Embryonic facial prominence (tissue), 1 donor: ENCODE data around the gene MS4A4A.

ENCODE experiments used
- DNase-seq: peaks from one replicate; pipeline ENCODE4 v3.0.0-alpha.2; 2016; ENCODE audit errors: extremely low spot score

MS4A4A gene

DNA sequence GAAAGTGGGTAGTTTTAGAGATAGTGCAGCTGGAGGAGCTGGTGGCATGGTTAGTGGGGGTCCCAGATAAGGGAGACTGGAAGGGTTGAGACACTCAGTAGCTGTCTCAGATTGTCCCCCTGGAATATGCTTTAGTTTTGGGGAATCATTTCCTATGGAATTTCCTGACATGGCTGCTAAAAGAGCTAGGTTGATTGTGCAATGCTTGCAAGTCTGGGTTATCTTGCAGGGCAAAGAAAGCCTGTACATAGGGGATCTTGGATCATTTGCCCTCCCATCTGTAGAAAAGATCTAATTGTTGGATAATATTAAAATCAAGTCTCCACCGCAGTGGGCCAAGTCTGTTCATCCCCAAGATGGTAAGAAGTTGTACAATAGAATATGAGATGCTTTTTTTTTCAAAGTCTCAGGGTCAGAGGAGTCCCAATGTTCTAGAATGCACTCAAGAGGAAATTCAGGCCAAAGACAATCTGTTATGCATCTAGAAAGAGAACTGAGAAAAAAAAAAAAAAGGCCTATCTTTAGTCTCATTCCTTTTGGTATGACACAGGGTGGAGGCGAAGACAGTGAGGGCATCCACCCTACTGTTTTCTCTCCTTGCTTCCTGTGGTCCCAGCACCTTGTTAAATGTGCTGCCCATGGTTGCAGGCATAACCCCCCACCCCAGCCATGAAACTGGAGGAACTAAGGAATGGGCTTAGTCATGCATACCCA, 66.8 kb downstream of the MS4A4A start:
- DNase-seq, result no peak

DNA sequence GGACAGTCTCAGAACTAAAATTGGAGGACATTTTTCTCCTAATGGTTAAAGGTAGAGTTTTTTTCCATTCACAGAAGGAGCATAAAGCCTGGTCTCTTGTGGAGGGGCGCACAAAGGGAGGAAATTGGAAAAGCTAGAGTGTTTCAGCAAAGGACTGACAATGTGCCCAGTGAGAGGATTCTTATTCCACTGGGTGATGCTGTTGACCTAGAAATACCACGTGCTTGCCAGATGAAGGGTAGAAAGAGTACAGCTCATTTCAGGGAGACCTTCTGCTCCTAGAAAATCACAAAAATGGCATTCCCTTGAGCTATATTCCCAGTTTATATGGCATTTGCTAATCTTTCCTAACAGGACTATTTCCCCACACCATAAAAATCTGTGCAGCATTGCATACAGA, 67.7 kb downstream of the MS4A4A start:
- no peak for DNase-seq

DNA sequence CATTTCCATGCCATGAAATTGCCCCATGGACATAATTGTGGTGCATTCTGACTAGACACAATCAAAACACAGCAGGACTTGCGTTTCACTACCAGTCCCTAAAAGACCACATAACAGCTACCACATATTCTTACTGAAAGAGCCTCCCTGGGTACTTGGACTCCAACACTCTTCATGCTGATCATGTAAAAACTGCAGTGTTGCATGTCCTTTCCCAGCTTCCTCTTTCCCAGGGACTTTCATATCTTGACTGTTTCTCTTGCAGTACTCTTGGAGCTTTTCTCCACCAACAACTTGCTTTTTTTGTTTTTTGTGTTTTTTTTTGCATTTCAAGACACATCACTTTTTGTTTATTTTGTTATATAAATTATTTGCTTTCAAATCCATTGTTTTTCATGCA, 69.5 kb downstream of the MS4A4A start:
- no peak for DNase-seq

DNA sequence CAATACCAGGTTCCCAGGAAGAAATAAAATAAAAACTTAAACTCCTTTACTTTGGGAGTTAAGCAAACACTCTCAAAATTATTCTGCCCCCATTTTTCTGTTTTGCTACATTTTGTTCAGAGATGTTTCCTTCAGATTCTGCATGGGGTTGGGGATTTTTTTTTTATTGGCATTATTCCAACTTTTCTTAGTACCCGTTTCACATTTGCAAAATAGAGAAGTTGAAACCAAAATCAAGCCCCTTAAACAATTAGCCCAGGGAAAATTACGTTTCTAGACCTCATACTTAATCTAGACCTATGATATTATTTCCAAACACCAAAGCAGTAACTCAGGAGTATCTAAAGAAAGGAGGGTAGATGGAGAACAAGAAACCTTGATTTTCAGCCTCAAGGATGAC, 77.3 kb downstream of the MS4A4A start:
- no peak for DNase-seq
